ENCODE measurements around the gene CTIF.

CTIF gene

GRCh38 chr18:48689548-48689947 lies 150.7 kb downstream of the CTIF start:
- DNase-seq = no peak

- DNase-seq = no peak
Measured at GRCh38 chr18:48690494-48690893, 151.7 kb downstream of the CTIF start.

- DNase-seq = no peak
Measured at GRCh38 chr18:48693006-48693405, 154.2 kb downstream of the CTIF start.

GRCh38 chr18:48693625-48694262 lies 154.9 kb downstream of the CTIF start:
- no peak for DNase-seq

- no peak for DNase-seq
Measured at GRCh38 chr18:48694295-48694694, 155.5 kb downstream of the CTIF start.

- DNase-seq = no peak
Measured at GRCh38 chr18:48695671-48696070, 156.8 kb downstream of the CTIF start.

GRCh38 chr18:48696218-48696617 lies 157.4 kb downstream of the CTIF start:
- no peak for DNase-seq

GRCh38 chr18:48697441-48697840 lies 158.6 kb downstream of the CTIF start:
- DNase-seq = no peak

GRCh38 chr18:48698707-48699106 lies 159.9 kb downstream of the CTIF start:
- DNase-seq = no peak

- DNase-seq = no peak
Measured at GRCh38 chr18:48699761-48700160, 160.9 kb downstream of the CTIF start.

- DNase-seq = no peak
Measured at GRCh38 chr18:48700446-48700845, 161.6 kb downstream of the CTIF start.

GRCh38 chr18:48702346-48703027 lies 163.7 kb downstream of the CTIF start:
- DNase-seq = no peak

- DNase-seq = no peak
Measured at GRCh38 chr18:48703028-48703386, 164.2 kb downstream of the CTIF start.

GRCh38 chr18:48703418-48703817 lies 164.6 kb downstream of the CTIF start:
- no peak for DNase-seq

GRCh38 chr18:48705043-48705442 lies 166.2 kb downstream of the CTIF start:
- no peak for DNase-seq

GRCh38 chr18:48705531-48705930 lies 166.7 kb downstream of the CTIF start:
- DNase-seq = no peak

GRCh38 chr18:48706731-48707130 lies 167.9 kb downstream of the CTIF start:
- no peak for DNase-seq

GRCh38 chr18:48707636-48708296 lies 168.9 kb downstream of the CTIF start:
- DNase-seq = no peak

- DNase-seq = no peak
Measured at GRCh38 chr18:48708807-48709206, 170.0 kb downstream of the CTIF start.

GRCh38 chr18:48709371-48710062 lies 170.7 kb downstream of the CTIF start:
- no peak for DNase-seq

- no peak for DNase-seq
Measured at GRCh38 chr18:48711651-48712486, 173.0 kb downstream of the CTIF start.

- no peak for DNase-seq
Measured at GRCh38 chr18:48713309-48713708, 174.5 kb downstream of the CTIF start.

- no peak for DNase-seq
Measured at GRCh38 chr18:48714873-48715272, 176.0 kb downstream of the CTIF start.
